OCI-LY3 (cell line): Measurements from ENCODE around the gene TXNDC12.

ENCODE experiments used
- EZH2phosphoT487 ChIP-seq: fragments of 200-600 bp; shearing (Covaris generic); IDR thresholded peaks from 2 replicates; pipeline ENCODE4 v1.6.1; 2018; ENCODE audit warnings: antibody characterized with exemption, mixed run types, low read depth
- TF ChIP-seq, protein P1 (sequence below): fragments of 200-600, 300-600 bp; sonication (generic); IDR thresholded peaks from 2 replicates; pipeline ENCODE4 v1.5.1; 2014; ENCODE audit warnings: antibody characterized with exemption, low read length, low read depth

DNA sequence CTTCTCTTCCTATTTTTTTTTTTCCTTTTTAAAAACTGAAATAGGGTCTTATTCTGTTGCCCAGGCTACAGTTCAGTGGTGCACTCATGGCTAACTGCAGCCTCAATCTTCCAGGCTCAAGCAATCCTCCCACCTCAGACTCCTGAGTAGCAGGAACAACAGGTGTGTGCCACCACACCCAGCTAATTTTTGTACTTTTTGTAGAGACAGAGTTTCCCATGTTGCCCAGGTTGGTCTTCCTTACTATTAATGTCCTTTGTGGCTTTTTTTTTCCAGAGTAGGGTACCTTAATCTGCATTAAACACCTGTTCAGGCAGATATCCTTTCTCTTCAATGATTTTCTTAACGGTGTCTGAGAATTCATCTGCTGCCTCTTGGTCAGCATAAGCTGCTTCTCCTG, 17.1 kb downstream of the TXNDC12 start:
- TF ChIP-seq, protein P1, sequence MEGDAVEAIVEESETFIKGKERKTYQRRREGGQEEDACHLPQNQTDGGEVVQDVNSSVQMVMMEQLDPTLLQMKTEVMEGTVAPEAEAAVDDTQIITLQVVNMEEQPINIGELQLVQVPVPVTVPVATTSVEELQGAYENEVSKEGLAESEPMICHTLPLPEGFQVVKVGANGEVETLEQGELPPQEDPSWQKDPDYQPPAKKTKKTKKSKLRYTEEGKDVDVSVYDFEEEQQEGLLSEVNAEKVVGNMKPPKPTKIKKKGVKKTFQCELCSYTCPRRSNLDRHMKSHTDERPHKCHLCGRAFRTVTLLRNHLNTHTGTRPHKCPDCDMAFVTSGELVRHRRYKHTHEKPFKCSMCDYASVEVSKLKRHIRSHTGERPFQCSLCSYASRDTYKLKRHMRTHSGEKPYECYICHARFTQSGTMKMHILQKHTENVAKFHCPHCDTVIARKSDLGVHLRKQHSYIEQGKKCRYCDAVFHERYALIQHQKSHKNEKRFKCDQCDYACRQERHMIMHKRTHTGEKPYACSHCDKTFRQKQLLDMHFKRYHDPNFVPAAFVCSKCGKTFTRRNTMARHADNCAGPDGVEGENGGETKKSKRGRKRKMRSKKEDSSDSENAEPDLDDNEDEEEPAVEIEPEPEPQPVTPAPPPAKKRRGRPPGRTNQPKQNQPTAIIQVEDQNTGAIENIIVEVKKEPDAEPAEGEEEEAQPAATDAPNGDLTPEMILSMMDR = no peak
- TF ChIP-seq EZH2phosphoT487 = no peak
